ENCODE measurements around the gene IGFL2. TPM values are rescaled to one million over a fixed set of nuclear protein-coding genes. Genes with fewer than 3 reads are reported as not detected.
"Not testable (repeated sequence)": the region's sequence is repeated elsewhere in the genome, so short reads cannot be mapped to it uniquely, and the experiment has no call there.

Gene IGFL2
- polyA plus RNA-seq, 1 donor, result 0.36 TPM

DNA sequence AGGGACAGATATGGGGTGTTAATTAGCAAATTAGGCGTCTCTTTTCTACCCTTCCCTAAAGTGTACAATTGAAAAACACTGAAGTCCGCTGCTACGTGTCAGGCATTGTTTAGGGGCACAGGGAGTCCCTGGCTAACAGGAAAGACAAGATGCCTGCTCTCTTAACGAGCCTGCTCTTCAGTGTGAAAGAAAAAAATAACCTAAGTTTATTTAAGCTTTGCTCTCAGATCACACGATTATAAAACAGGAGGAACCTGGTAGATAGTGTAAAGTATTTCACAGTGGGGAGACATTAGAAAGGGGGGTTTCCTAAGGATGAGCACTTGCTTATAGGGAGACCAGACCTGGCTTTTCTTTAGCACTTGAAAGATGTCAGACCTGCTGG, 38.7 kb downstream of the IGFL2 start:
- H3K27me3 ChIP-seq (ENCODE audit: control insufficient read depth, insufficient read depth, low read length), result peaks cover 18% of the 10 kb centered on the region
- WGBS (ENCODE audit: insufficient coverage, low lambda C conversion rate), result no CpG with 5 or more reads among the region's 5 CpGs
- H3K27ac ChIP-seq (ENCODE audit: low read length), result no peak overlapping the region

GRCh38 chr19:46189971-46190888, 42.2 kb downstream of the IGFL2 start:
- Histone ChIP-seq H3K27ac (ENCODE audit: low read length) (no peak overlapping the region), H3K27me3 (ENCODE audit: control insufficient read depth, insufficient read depth, low read length) (peaks cover 24% of the 10 kb centered on the region), H3K4me1 (ENCODE audit: control insufficient read depth, insufficient read depth, low read length) (peaks cover 16% of the 10 kb centered on the region), H3K9me3 (ENCODE audit: control insufficient read depth, low read depth, low read length) (no peaks in the 10 kb centered on the region), H3K36me3 (ENCODE audit: control insufficient read depth, insufficient read depth, low read length) (no peaks in the 10 kb centered on the region), H3K4me3 (ENCODE audit: low read length) (no peak overlapping the region)
- DNase-seq, result peak; percentile 63 to 80
- 100% methylated on average over 1 of the region's 8 CpGs for WGBS (ENCODE audit: insufficient coverage, low lambda C conversion rate)

More for the DNA sequence above, 38.7 kb downstream of the IGFL2 start:
- Histone ChIP-seq H3K9me3 (ENCODE audit: control insufficient read depth, low read depth, low read length) (no peaks in the 10 kb centered on the region), H3K4me1 (ENCODE audit: control insufficient read depth, insufficient read depth, low read length) (peaks cover 10% of the 10 kb centered on the region), H3K36me3 (ENCODE audit: control insufficient read depth, insufficient read depth, low read length) (no peaks in the 10 kb centered on the region), H3K4me3 (ENCODE audit: low read length) (no peak overlapping the region)
- DNase-seq, result no peak

GRCh38 chr19:46191356-46191755, 43.3 kb downstream of the IGFL2 start:
- Histone ChIP-seq H3K27me3 (ENCODE audit: control insufficient read depth, insufficient read depth, low read length) (peaks cover 32% of the 10 kb centered on the region), H3K9me3 (ENCODE audit: control insufficient read depth, low read depth, low read length) (no peaks in the 10 kb centered on the region), H3K4me1 (ENCODE audit: control insufficient read depth, insufficient read depth, low read length) (peaks cover 16% of the 10 kb centered on the region), H3K27ac (ENCODE audit: low read length) (no peak overlapping the region), H3K36me3 (ENCODE audit: control insufficient read depth, insufficient read depth, low read length) (no peaks in the 10 kb centered on the region), H3K4me3 (ENCODE audit: low read length) (no peak overlapping the region)
- no peak for DNase-seq
- 100% methylated on average over 2 of the region's 4 CpGs for WGBS (ENCODE audit: insufficient coverage, low lambda C conversion rate)

- Histone ChIP-seq H3K4me1 (ENCODE audit: control insufficient read depth, insufficient read depth, low read length) (peaks cover 16% of the 10 kb centered on the region), H3K27ac (ENCODE audit: low read length) (no peak overlapping the region), H3K4me3 (ENCODE audit: low read length) (no peak overlapping the region), H3K9me3 (ENCODE audit: control insufficient read depth, low read depth, low read length) (no peaks in the 10 kb centered on the region), H3K27me3 (ENCODE audit: control insufficient read depth, insufficient read depth, low read length) (peaks cover 35% of the 10 kb centered on the region), H3K36me3 (ENCODE audit: control insufficient read depth, insufficient read depth, low read length) (no peaks in the 10 kb centered on the region)
- 80% methylated on average over 1 of the region's 3 CpGs for WGBS (ENCODE audit: insufficient coverage, low lambda C conversion rate)
- DNase-seq, result no peak
Observed at GRCh38 chr19:46191972-46192371, 43.9 kb downstream of the IGFL2 start.

DNA sequence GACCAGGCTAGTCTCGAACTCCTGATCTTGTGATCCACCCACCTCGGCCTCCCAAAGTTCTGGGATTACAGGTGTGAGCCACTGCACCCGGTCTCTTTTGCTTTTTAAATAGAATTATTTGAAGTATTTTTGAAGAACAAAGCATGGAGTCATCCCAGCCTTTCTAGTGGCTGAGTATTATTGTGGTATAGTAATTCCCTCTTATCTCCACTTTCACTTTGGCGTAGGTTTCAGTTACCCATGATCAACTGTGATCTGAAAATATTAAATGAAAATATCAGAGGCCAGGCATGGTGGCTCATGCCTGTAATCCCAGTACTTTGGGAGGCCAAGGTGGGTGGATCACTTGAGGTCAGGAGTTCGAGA, 44.6 kb downstream of the IGFL2 start:
- not testable (repeated sequence) for H3K4me3 ChIP-seq (ENCODE audit: low read length); H3K27ac ChIP-seq (ENCODE audit: low read length); H3K36me3 ChIP-seq (ENCODE audit: control insufficient read depth, insufficient read depth, low read length); H3K9me3 ChIP-seq (ENCODE audit: control insufficient read depth, low read depth, low read length); DNase-seq
- Histone ChIP-seq H3K4me1 (ENCODE audit: control insufficient read depth, insufficient read depth, low read length) (peaks cover 16% of the 10 kb centered on the region), H3K27me3 (ENCODE audit: control insufficient read depth, insufficient read depth, low read length) (peaks cover 38% of the 10 kb centered on the region)
- 93% methylated on average over 3 of the region's 5 CpGs for WGBS (ENCODE audit: insufficient coverage, low lambda C conversion rate)

- H3K4me1 ChIP-seq (ENCODE audit: control insufficient read depth, insufficient read depth, low read length), result peaks cover 16% of the 10 kb centered on the region
- H3K9me3 ChIP-seq (ENCODE audit: control insufficient read depth, low read depth, low read length), result no peaks in the 10 kb centered on the region
- peak; percentile 59 to 69 for DNase-seq
- H3K36me3 ChIP-seq (ENCODE audit: control insufficient read depth, insufficient read depth, low read length), result no peaks in the 10 kb centered on the region
- no peak overlapping the region for H3K27ac ChIP-seq (ENCODE audit: low read length)
- no peak overlapping the region for H3K4me3 ChIP-seq (ENCODE audit: low read length)
- peaks cover 34% of the 10 kb centered on the region for H3K27me3 ChIP-seq (ENCODE audit: control insufficient read depth, insufficient read depth, low read length)
- 17% methylated on average over 2 of the region's 11 CpGs for WGBS (ENCODE audit: insufficient coverage, low lambda C conversion rate)
Observed at GRCh38 chr19:46192992-46193650, 45.1 kb downstream of the IGFL2 start.

GRCh38 chr19:46193678-46194077, 45.6 kb downstream of the IGFL2 start:
- Histone ChIP-seq H3K4me1 (ENCODE audit: control insufficient read depth, insufficient read depth, low read length) (peaks cover 16% of the 10 kb centered on the region), H3K27ac (ENCODE audit: low read length) (no peak overlapping the region), H3K36me3 (ENCODE audit: control insufficient read depth, insufficient read depth, low read length) (no peaks in the 10 kb centered on the region), H3K9me3 (ENCODE audit: control insufficient read depth, low read depth, low read length) (no peaks in the 10 kb centered on the region), H3K4me3 (ENCODE audit: low read length) (no peak overlapping the region), H3K27me3 (ENCODE audit: control insufficient read depth, insufficient read depth, low read length) (peaks cover 28% of the 10 kb centered on the region)
- DNase-seq, result no peak
- WGBS (ENCODE audit: insufficient coverage, low lambda C conversion rate), result 86% methylated on average over 1 of the region's 4 CpGs

DNA sequence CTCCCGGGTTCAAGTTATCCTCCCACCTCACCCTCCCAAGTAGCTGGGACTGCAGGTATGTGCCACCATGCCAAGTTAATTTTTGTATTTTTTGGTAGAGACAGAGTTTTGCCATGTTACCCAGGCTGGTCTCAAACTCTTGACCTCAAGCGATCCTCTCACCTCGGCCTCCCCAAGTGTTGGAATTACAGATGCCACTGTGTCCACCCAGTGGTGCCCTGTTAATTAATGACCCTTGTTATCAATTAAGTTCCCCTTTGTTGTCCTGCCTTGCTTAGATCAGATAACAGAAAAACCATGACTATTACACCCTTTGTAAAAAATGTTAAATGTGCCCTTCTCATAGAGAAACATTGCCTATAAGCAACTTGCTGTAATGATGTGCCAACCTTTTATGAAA, 47.1 kb downstream of the IGFL2 start:
- Histone ChIP-seq H3K36me3 (ENCODE audit: control insufficient read depth, insufficient read depth, low read length) (no peaks in the 10 kb centered on the region), H3K27me3 (ENCODE audit: control insufficient read depth, insufficient read depth, low read length) (peaks cover 33% of the 10 kb centered on the region), H3K9me3 (ENCODE audit: control insufficient read depth, low read depth, low read length) (no peaks in the 10 kb centered on the region), H3K4me1 (ENCODE audit: control insufficient read depth, insufficient read depth, low read length) (peaks cover 13% of the 10 kb centered on the region), H3K4me3 (ENCODE audit: low read length) (no peak overlapping the region), H3K27ac (ENCODE audit: low read length) (no peak overlapping the region)
- no CpG with 5 or more reads among the region's 3 CpGs for WGBS (ENCODE audit: insufficient coverage, low lambda C conversion rate)
- DNase-seq, result no peak

DNA sequence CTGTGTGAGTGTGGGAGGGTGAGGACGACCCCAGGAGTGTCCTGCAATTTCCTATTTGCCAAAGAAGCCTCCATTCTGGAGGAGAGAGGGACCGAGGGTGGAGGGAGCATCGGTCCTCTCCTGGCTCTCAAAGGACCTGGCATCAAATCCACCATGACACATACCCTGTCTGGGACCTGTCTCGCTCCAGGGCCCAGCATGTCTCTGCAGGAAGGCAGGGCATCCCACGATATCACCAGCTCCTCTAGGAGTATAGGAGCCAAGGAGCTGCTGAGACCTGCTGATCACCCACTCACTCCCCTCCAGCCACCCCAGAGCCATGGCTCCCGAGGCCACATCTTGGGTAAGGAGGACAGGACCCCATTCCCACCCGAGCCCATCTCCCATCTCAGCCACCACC, 47.9 kb downstream of the IGFL2 start:
- peaks cover 33% of the 10 kb centered on the region for H3K27me3 ChIP-seq (ENCODE audit: control insufficient read depth, insufficient read depth, low read length)
- H3K27ac ChIP-seq (ENCODE audit: low read length); DNase-seq; H3K36me3 ChIP-seq (ENCODE audit: control insufficient read depth, insufficient read depth, low read length); H3K9me3 ChIP-seq (ENCODE audit: control insufficient read depth, low read depth, low read length); H3K4me3 ChIP-seq (ENCODE audit: low read length); H3K4me1 ChIP-seq (ENCODE audit: control insufficient read depth, insufficient read depth, low read length): not testable (repeated sequence)
- WGBS (ENCODE audit: insufficient coverage, low lambda C conversion rate), result no CpG with 5 or more reads among the region's 7 CpGs

- no peaks in the 10 kb centered on the region for H3K9me3 ChIP-seq (ENCODE audit: control insufficient read depth, low read depth, low read length)
- no CpG with 5 or more reads among the region's 8 CpGs for WGBS (ENCODE audit: insufficient coverage, low lambda C conversion rate)
Observed at GRCh38 chr19:46196410-46197124, 48.5 kb downstream of the IGFL2 start.

More at GRCh38 chr19:46196410-46197124, 48.5 kb downstream of the IGFL2 start:
- no peak overlapping the region for H3K27ac ChIP-seq (ENCODE audit: low read length)
- no peak overlapping the region for H3K4me3 ChIP-seq (ENCODE audit: low read length)
- H3K36me3 ChIP-seq (ENCODE audit: control insufficient read depth, insufficient read depth, low read length), result no peaks in the 10 kb centered on the region
- H3K27me3 ChIP-seq (ENCODE audit: control insufficient read depth, insufficient read depth, low read length), result peaks cover 31% of the 10 kb centered on the region
- peaks cover 5% of the 10 kb centered on the region for H3K4me1 ChIP-seq (ENCODE audit: control insufficient read depth, insufficient read depth, low read length)
- DNase-seq, result no peak
